ENCODE measurements around the gene EMSY. TPM values are rescaled to one million over a fixed set of nuclear protein-coding genes. Genes with fewer than 3 reads are reported as not detected.
A peak's percentile ranks its signal among the peaks of the same experiment; 100 is the strongest.

EMSY gene
- polyA plus RNA-seq, 1 of the 3 experiments (the other 2 are of a cell fraction), result 11.1 TPM

DNA sequence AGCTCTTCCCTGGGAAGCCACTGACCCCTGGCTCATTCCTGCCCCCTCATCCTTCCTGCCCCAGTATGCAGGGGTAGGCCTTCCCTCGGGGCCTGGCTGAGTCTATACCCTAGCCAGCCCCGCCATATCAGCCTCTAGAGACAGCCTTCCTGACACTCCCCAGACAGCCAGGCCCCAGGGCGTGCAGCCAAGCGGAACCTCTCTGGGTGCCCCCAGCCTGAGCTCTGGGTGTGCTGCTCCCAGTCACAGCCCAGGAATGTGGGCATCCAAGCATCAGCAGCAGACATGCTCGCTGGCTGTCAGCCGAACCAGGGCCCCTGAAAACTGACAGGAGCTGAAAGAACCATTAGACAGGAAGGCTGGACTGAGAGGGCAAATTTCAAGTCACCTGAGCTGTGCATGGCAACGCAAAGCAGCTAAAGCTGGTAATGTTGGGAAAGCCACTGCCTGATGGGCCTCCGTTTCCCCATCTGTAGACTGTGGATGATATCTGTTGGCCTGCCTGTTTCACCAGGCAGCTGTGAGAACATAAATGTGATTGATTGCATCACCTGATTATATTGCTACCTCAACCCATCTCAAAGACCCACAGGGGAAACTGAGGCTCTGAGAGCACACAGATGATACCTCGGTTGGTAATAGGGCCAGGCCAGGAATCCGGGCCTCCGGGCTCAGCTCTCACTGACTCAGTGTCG lies 132.6 kb downstream of the EMSY start:
- H3K27me3 ChIP-seq (ENCODE audit: insufficient read depth), result no peaks in the 10 kb centered on the region
- no peaks in the 10 kb centered on the region for H3K36me3 ChIP-seq (replicated peaks in 1 of 2; ENCODE audit: control insufficient read depth in 1 of 2, insufficient read depth in 2 of 2, low read length in 1 of 2)
- H3K9me2 ChIP-seq, result no peaks in the 10 kb centered on the region
- peak overlapping the region; percentile 26 for H3K4me2 ChIP-seq
- H3K79me2 ChIP-seq (ENCODE audit: insufficient read depth), result no peaks in the 10 kb centered on the region
- peak overlapping the region; percentile 2; the same call in 1 of the 2 replicates for H3K9ac ChIP-seq
- H2AFZ ChIP-seq (ENCODE audit: low read depth), result peak overlapping the region; percentile 35; the same call in 1 of the 2 replicates
- no peaks in the 10 kb centered on the region for H3F3A ChIP-seq (replicated peaks; ENCODE audit: insufficient read depth)
- ChIA-PET POLR2A (interaction anchor here (0.7 kb wide), 1 partner anchor 34 kb away, joined by 3 read pairs; no protein-coding TSS in a partner anchor), CTCF (interaction anchor here (0.8 to 2.4 kb wide), 11 partner anchors 12 to 343 kb away, joined by 3 to 15 read pairs (median 3); partner anchors contain the start of gene LRRC32)
- peak; percentile 88 for DNase-seq
- no peaks in the 10 kb centered on the region for H4K20me1 ChIP-seq (ENCODE audit: insufficient read depth)
- no peaks in the 10 kb centered on the region for H3K9me3 ChIP-seq
- H3K4me1 ChIP-seq (ENCODE audit: control insufficient read depth in 1 of 2, insufficient read depth in 2 of 2, low read depth in 1 of 2, low read length in 1 of 2), result peaks cover 12 to 28% of the 10 kb centered on the region in 2 experiments
- WGBS (ENCODE audit: low lambda C conversion rate), result 21% methylated on average over 3 of the region's 12 CpGs
- peak overlapping the region; percentile 58 to 86 for H3K27ac ChIP-seq (ENCODE audit: low read depth in 2 of 2, low read length in 1 of 2)
- H3K4me3 ChIP-seq (ENCODE audit: low read depth in 2 of 2, low read length in 1 of 2), result no peak overlapping the region
- TF ChIP-seq REST (IDR thresholded peaks at IDR 0.05; ENCODE audit: low read depth, low read length) (0 out of 2 replicates have a peak, but pooled peaks have one; percentile 43), FOSL2 (IDR thresholded peaks at IDR 0.05; ENCODE audit: borderline replicate concordance, low read depth) (peak; percentile 86; the same call in 1 of the 2 replicates), FOXM1 (IDR thresholded peaks at IDR 0.05; ENCODE audit: low read depth) (no peak), NRF1 (IDR thresholded peaks at IDR 0.05; ENCODE audit: low read depth, low read length) (no peak), ELF1 (IDR thresholded peaks at IDR 0.05) (no peak), GABPA (IDR thresholded peaks at IDR 0.05; ENCODE audit: low read depth) (no peak), MAX (IDR thresholded peaks at IDR 0.05; ENCODE audit: low read depth) (peak; percentile 91), RAD21 (IDR thresholded peaks at IDR 0.05; ENCODE audit: low read length) (peak; percentile 14; the same call in 1 of the 2 replicates), MEF2A (IDR thresholded peaks at IDR 0.05; ENCODE audit: borderline replicate concordance, low read depth) (no peak; the same call in 1 of the 2 replicates), POLR2AphosphoS5 (IDR thresholded peaks at IDR 0.05; ENCODE audit: low read depth, low read length) (peak; percentile 89), EP300 (IDR thresholded peaks at IDR 0.05; ENCODE audit: borderline replicate concordance in 1 of 2, low read depth in 1 of 2, low read length in 1 of 2) (peak; percentile 88 to 90), JUND (IDR thresholded peaks at IDR 0.05) (peak; percentile 88), IRF3 (IDR thresholded peaks at IDR 0.05; ENCODE audit: low read depth, low read length) (no peak), RFX5 (IDR thresholded peaks at IDR 0.05; ENCODE audit: low read length) (no peak), TAF1 (IDR thresholded peaks at IDR 0.05; ENCODE audit: borderline replicate concordance, low read depth, low read length) (peak; percentile 65; the same call in 1 of the 2 replicates), SMC3 (IDR thresholded peaks at IDR 0.05; ENCODE audit: low read depth, low read length) (no peak), SIN3A (IDR thresholded peaks at IDR 0.05; ENCODE audit: borderline replicate concordance, low read depth, low read length) (peak; percentile 93), TCF12 (IDR thresholded peaks at IDR 0.05) (peak; percentile 99), TEAD4 (IDR thresholded peaks at IDR 0.05; ENCODE audit: borderline replicate concordance, insufficient read depth) (peak; percentile 92), GATA2 (CRISPR knock-in tag; IDR thresholded peaks at IDR 0.05) (peak; percentile 86)
- TF ChIP-seq, protein P1, sequence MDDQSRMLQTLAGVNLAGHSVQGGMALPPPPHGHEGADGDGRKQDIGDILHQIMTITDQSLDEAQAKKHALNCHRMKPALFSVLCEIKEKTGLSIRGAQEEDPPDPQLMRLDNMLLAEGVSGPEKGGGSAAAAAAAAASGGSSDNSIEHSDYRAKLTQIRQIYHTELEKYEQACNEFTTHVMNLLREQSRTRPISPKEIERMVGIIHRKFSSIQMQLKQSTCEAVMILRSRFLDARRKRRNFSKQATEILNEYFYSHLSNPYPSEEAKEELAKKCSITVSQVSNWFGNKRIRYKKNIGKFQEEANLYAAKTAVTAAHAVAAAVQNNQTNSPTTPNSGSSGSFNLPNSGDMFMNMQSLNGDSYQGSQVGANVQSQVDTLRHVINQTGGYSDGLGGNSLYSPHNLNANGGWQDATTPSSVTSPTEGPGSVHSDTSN (IDR thresholded peaks at IDR 0.05), result peak; percentile 93
- TF ChIP-seq, protein P2, sequence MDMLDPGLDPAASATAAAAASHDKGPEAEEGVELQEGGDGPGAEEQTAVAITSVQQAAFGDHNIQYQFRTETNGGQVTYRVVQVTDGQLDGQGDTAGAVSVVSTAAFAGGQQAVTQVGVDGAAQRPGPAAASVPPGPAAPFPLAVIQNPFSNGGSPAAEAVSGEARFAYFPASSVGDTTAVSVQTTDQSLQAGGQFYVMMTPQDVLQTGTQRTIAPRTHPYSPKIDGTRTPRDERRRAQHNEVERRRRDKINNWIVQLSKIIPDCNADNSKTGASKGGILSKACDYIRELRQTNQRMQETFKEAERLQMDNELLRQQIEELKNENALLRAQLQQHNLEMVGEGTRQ (IDR thresholded peaks at IDR 0.05; ENCODE audit: borderline replicate concordance, low read depth, low read length), result no peak
- TF ChIP-seq, protein P3, sequence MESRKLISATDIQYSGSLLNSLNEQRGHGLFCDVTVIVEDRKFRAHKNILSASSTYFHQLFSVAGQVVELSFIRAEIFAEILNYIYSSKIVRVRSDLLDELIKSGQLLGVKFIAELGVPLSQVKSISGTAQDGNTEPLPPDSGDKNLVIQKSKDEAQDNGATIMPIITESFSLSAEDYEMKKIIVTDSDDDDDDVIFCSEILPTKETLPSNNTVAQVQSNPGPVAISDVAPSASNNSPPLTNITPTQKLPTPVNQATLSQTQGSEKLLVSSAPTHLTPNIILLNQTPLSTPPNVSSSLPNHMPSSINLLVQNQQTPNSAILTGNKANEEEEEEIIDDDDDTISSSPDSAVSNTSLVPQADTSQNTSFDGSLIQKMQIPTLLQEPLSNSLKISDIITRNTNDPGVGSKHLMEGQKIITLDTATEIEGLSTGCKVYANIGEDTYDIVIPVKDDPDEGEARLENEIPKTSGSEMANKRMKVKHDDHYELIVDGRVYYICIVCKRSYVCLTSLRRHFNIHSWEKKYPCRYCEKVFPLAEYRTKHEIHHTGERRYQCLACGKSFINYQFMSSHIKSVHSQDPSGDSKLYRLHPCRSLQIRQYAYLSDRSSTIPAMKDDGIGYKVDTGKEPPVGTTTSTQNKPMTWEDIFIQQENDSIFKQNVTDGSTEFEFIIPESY (IDR thresholded peaks at IDR 0.05; ENCODE audit: borderline replicate concordance, low read depth), result no peak

Data from SK-N-SH (cell line).